GM21619 (cell line): ENCODE data around the gene SLC48A1.

Experiments
- ATAC-seq: cut with Tn5 transposase; IDR thresholded peaks from one replicate; pipeline ENCODE4 v1.9.1; 2021; ENCODE audit not compliant: unreplicated experiment

Gene SLC48A1

DNA sequence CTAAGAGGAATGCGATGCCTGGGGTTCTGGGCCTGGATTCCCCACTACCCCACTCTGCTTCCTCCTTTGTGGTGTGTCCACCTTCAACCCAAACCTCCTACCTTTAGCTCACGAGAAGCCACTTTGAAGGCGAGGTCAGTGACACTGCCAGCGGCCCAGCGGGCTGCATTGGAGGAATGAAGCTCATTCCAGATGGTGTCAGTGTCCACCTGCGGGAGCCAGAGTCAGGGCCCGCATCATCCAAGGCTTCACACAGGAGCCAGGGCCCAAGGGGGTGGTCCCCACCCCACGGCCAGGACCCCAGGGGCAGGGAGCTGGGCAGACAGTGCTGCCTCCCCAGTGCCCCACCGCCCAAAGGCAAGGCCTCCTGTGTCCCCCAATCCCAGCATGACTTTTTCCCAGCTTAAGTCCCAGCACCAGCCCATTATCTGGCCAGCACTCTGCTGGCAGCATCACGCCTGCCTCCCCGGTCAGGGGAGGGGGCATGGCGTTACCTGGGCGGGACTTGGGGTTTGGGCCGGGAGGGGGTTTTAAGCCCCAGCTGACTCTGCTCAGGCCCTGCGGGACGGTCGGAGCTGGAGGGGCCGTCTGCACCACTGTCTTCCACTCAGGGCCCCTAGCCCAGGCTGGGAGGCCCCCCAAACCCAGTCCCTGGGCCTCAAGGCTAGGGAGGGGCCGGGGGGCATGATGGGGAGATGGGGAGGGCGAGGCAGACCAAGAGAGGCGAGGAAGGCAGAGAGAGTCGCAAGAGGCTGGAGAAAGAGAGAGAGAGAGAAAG, 16.9 kb downstream of the SLC48A1 start:
- ATAC-seq: no peak

DNA sequence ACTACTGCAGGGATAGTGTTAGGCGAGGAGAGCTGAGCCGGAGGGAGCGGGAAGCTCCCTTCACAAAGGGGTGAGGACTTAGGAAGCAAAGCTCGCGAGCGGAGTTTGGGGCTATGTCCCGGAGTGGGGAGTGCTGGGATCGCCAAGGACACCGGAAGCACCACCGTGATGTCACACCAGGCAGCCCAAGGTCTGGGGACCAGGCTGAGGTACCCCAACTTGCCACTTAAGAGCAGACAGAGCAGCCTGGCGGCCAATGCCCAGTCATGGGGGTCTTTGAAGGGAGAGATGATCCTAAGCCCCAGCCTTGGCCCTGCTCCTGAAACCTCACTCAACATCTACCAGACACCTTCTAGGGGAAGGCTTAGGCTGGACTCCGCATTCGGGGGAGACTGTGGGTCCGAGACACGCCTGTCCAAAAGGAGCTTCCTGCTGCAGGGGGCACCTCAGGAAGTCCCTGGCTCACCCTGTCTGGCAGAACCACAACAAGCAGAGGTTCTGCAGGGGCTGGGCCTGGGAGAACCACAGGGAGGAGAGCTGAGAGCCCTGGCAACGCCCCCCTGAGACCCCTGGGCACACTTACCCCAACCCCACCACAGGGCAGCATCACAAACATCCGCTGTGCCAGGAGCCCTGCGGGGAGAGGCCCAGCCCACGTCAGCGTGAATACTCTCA, 17.8 kb downstream of the SLC48A1 start:
- no peak for ATAC-seq

DNA sequence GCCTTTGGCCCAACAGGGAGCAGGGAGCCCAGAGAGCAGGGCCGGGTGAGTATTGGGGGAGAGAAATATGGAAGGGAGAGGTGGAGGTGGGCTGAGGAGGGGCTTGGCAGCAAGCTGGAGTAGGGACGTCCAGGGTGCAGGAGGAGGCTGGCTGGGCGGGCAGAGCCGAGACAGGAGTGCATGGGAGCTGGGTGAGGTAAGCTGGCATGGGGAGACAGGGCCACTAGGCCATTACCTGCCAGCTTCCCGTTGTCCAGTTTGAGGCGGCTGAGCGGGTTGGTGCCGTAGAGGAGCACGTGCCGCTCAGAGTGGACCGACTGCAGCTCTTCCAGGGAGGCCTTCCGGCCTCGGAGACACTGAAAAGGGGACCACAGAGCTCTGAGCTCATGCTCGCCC, 18.3 kb downstream of the SLC48A1 start:
- no peak for ATAC-seq

DNA sequence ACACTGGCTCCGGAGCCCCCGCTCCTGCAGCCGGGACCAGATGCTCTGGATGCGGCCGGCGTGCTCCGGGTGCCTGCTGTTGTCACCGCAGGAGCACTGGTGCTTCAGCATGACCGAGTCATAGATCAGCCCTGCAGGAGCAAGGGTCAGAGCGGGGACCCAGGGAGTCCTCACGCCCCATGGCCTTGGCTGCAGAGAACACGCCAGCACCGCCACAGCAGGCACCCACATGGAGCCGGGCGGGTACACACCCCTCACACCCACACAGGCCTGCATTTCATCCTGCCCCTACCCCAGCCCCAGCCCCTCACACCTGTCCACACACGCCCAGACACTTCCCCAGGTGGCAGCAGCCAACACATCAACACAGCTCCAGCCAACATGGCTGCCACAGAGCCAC, 18.8 kb downstream of the SLC48A1 start:
- no peak for ATAC-seq

DNA sequence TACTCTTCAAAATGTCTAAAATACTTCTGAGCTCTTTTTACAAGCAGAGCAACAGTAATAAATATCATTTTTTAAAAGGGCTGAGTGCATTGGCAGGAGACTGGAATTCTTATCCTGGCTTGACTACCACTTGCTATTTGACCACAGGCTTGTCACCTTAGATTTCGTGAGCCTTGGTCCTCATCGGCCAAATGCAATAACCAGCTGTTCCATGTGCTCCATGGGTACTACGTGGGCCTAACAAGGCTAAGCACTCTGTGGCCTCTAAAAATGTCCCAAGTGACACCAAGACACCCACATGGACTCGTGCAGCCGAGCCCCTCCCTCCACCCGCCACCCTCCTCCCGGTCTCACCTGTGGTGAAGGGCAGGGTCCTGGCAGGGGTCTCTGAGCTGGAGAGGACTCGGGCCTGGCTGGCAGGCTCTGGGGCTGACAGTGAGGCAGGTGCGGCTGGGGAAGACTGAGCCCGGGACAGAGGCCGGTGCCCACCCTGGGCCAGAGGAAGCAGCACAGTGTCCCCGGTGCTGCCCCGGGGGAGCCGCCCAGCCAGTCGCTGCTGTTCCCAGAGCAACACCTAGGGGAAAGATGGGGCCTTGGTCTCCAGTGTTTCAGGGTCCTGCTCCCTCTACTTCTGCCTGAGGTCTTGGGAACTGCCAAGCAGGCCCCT, 20.1 kb downstream of the SLC48A1 start:
- ATAC-seq: no peak

DNA sequence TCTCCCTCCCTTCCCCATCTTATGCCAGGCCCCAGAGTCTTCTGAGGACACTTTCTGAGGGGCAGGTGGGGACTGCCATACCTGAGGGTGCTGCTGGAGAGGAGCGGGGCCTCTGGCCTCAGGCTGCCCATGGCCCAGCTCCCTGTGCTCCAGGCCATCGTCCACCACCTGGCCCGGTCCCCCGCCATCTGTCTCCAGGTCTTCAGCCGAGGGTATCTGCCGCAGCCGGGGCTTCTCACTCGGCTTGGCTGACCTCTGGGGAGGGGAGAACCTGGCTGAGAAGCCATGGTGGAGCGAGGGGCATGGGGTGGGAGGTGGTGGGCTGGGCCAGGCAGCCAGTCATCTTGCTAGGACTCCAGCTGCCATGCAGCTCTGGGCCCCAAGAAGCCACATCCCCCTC, 21.6 kb downstream of the SLC48A1 start:
- ATAC-seq: no peak

DNA sequence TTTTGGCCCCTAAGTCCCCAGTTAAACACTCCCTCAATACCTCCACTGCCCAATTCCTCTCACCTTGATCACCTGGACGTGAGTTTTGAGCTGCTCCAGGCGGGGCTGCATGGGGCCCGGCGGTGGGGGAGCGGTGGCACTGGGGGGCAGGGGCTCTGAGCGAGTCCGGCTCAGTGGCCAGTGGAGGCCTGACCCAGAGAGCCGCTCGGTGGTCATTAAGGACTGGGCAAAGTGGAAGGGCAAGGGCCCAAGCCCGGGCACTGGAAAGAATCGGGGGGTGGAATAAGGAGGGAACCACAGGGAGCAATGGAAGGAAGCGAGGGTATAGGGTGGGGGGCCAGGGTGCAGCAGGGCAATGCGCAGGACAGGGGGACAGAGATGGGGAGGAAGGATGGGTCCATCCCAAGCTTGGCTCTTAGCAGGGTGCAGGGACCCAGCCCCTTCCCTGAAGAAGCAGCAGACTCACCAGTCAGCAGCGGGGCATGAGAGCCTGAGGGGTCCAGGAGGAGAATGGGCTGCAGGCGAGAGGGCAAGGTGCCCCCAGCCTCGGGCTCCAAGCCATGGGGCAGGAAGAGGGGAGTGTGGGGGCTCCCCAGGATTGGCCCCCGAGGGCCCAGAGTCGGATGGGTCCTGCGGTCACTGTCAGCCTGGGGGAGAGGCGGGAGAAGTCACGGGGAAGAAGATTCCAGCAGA, 22.2 kb downstream of the SLC48A1 start:
- no peak for ATAC-seq

DNA sequence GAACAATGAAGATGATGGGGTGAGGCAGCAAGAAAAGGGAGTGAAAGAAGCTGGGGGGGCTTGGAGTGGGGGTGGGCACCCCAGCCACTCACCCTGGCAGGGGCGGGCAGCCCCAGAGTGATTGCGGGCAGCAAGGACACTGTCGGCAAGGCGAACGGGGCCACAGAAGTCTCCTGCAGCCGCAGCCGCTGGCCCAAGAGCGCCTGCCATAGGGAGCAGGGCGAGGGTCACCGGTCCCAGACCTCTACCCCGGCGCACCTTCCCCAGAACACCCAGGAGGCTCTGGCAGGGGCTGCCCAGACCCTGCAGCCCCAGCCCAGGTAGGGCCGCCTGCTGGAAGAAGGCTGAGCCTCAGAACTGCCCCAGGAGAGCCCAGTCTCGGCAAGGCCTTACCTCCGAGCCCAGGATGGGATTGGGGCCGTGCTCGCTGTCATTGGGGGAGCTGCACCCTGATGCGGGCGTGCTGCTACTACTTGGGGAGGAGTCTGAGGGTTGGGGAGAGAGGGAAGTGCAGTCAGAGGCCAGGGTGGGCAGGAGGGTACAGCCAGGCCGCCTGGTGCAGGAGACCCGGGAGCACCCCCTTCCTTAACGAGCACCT, 22.9 kb downstream of the SLC48A1 start:
- ATAC-seq: no peak

DNA sequence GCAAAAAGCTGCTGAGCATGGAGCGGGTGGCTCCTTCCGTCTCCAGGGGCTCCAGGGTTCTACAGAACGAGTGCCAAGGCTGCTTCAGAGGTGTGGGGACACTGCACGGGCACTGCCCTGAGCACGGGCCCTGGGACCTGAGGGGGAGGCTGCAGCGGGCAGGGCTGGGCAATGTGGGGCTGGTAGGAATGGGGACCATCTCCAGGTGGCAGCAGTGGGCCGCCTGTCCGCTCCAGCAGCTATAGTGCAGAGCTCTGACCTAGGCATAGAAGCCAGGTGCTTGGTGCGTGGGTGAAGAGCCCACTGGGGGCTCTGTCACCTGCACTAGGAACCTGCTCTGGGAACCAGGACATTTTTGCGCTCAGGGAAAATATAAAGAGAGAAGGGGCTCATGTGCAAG, 24.4 kb downstream of the SLC48A1 start:
- peak; percentile 59 for ATAC-seq

DNA sequence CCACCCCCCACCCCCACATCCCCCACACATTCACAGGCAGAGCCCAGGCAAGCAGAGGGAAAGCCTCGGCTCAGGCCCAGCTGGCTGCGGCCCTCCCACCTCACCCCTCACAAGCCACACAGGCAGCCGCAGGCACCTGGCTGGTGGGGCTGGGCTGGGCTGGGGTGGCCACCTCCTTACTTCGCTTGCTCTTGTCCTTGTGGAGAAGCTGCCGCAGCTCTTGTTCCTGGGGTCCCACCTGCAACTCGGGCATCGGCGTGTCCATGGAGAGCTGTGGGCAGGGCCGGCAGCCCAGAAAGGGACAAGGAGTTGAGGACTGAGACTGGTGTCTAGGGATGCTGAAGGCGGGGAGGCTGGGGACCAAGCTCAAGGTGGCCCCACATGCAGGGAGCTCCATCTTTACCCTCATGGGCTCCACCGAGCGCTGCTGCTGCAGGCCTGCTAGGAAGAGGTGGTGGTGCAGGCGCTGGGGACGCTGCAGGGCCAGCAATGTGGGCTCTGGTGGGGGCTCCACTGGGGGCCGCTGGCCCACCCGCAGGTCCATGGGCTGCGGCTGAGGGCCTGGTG, 25.4 kb downstream of the SLC48A1 start:
- ATAC-seq: no peak

DNA sequence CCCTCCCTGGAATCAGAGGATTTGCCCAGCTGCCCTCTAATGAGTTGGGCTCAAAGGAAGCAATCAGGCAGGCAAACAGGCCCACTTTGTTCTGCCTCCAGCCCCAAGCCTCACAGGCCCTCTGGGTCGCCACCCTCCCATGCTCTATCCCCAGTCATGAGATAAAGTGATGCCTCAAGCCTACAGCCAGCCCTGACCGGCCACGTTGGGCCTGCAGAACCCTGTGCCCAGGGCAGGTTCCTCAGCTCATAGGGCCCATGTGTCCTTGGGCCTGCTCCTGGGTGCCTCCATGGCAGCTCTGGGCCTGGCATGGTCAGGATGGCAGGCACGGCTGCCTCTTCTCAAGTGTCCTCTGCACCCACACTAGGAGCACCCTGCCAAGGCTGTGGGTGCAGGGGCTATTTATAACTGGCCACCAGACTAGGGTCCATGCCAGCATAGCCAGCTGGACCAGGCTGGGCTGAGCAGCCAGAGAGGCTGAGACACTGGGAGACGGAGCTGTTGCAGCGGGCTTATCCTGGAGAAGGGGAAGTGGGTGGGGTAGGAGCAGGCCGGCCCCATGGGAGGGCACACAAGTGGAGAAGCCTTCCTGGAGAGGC, 26.4 kb downstream of the SLC48A1 start:
- no peak for ATAC-seq

DNA sequence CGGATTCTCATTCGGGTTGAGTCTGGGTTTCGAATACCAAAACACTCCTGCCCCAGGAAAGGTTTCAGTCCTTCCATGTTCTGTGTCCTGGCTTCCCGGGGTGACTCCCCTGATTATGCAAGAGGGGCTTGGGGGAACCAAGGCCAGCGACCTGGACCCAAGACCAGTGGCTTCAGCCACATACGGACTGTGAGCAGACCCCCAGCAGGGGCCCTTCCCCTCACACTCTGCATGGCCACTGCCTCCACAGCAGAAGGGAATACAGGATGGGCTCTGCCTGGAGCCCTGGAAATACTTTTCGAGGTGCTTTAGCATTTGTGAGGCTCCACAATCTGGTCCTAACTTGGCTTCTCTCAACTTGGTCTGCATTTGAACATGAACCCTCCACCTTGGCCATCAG, 27.5 kb downstream of the SLC48A1 start:
- ATAC-seq: no peak

DNA sequence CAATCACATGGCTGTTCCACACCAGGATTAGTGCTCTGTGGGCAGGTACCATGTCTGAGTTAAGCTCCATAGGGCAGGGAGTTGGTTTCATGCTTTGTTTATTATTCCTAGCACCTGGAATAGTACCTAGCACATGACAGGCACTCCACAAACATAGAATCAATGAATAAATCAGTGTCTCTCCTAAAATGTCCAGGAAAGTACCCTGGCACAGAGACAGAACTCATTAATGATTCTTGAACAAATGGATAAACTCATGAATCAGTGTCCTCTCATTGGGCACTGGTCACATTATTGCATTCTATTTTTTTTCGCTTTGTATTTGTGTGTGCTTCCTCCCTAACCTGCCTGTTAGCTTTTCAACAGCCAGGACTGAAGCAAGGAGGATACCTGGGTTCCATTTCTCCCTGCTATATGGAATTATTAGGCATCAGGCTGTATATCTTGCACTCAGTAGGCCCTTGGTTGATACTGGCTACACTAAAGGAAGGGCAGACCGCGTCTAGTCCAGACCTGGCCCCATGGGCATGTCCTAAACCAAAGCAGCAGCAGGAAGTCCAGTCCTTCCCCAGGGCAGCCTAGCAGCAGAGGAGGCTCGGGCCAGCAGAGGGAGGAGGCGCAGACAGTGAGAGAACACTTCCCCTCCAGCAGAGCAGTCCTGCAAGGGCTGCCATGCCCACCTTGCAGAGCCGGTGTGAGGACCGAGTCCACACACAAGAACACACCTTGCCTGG, 28.3 kb downstream of the SLC48A1 start:
- ATAC-seq: no peak

DNA sequence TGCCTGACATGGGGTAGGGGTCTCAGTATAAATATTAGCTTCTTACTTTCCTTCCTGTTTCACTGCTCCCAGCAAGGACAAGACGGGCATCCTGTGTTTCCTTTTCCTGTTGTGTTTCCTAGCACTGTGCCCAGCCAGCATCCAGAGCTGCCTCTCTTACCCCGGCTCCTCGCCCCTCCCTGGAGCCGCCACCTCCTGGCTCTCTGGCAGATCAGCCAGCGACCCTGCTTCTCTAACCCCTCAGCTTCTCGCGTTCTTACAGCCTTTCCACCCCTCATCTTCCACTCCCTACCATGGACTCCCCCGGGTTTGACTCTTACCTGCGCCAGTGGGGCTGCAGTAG, 28.8 kb downstream of the SLC48A1 start:
- no peak for ATAC-seq

DNA sequence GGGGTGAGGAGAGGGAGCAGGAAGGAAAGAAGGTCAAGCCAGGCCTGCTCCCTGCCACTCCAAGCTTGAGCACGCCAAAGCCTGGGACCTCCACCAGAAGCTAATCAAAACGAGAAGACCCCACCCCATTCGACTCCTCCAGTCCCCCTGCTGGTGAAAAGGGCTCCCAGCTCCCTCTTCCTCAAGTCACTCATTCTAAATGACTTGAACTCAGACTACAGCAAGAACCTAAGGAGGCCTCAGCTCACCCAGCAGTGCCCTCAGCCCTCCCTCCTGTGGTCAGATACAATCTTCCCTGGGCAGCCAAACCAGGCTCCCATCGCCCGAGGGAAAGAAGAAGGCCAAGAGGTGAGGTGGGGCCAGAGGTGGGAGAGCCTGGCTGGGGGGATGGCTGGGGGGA, 29.3 kb downstream of the SLC48A1 start:
- no peak for ATAC-seq

DNA sequence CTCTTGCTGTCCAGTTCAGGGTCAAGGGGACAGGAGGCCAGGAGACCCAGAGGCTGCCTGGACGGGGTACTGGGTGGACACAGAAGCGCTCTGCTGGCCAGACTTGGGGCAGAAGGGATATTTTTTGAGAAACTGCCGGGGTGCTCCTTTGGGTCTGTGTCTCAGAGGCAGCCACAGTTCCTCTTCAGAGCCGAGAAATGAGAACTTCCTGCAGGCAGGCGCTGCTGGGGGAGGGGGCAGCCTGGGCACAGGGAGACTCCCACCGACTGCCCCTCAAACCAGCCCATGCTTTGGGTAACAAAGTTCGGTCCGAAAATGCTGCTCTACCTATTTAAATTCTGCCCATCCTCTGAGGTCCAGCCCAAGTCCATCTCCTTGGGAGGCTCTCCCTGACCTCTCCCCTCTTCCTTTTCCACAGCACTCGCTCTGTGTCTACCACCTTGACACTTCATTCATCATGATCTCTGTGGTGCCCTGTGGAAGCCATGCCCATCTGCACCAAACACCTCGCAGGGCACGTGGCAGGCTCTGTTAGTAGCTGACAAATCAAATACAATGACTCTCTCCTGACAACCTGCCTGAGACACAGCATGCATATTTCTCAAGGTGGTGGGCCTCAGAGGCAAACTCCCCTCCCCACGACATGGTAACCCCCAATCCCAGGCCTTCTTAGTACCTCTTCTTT, 30.3 kb downstream of the SLC48A1 start:
- ATAC-seq: no peak

DNA sequence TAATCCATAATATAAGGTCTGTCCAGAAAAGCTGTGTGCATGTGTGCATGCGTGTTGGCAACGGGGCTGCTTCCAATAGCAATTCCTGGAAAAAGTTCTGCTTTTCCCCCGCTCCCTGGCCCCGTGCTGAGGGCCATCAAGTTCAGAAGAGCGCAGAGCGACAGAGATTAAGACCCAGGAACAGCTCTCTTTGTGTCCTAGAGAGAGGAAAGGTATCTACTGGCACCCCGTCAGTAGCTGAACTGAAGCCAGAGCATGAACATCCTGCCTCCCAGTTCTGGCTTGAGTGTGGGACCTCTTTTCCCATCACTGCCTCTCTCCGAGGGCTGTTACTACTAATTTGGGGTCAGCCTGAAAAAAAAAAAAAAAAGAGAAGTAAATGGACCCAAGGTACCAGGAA, 31.1 kb downstream of the SLC48A1 start:
- ATAC-seq: no peak

DNA sequence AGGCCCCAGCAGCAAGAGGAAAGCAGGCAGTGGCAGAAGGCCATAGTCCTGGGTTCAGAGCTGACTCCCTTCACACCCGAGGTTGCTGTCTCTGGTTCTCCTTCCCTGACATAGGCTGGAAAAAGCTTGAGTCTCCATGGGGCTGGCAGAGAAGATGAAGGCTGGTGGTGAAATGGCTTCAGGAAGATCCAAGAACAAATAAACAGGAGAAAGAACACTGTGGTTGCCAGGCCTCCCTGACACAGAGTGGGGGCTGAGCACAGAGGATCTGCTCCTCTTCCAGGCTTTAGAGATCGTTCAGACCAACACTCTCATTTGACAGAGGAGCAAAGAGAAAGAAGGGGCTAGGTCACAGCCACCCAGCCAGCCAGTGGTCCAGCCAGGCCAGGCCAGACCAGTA, 32.4 kb downstream of the SLC48A1 start:
- ATAC-seq: no peak

DNA sequence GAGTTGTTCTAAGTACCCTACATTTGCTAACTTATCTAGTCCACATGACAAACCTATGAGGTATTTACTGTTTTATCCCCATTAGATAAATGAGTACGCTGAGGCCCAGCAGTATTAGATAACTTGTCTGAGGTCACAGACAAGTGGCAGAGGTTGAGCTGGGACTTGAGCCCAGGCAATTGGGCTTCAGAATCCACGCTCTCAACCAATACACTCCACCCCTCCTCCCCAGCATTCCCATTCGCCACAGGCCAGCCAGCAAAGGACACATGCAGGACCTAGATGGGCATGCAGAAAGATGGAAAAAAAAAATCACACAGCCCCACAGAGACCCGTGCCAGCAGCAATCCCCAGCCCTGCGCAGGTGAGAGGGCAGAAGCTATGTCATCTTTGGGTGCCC, 34.3 kb downstream of the SLC48A1 start:
- no peak for ATAC-seq
